NCI-H226 (cell line): Measurements from ENCODE around the gene CHID1.

ENCODE experiments used
- DNase-seq: peaks from one replicate; pipeline ENCODE4 v3.0.0-alpha.2; 2015

Gene CHID1

DNA sequence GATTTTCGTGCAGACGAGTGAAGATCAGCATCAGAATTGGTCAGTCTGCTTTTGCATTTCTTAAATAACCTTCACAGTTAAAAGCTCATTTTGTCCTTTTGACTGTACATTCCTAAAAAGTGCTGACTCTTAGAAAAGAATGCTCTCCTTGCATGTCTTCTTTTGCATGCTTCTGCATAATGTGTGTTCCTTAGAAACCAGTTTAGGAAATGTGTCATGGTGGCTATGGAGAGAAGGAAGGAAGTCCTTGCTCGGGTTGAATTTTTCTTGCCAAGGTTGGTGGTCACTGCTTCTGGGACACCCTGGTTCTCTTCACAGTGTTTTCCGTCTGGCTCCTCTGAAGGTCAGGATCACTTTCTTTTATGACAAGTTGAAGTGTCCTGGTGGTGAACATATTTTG is 21.8 kb upstream of the CHID1 start:
- DNase-seq = no peak

DNA sequence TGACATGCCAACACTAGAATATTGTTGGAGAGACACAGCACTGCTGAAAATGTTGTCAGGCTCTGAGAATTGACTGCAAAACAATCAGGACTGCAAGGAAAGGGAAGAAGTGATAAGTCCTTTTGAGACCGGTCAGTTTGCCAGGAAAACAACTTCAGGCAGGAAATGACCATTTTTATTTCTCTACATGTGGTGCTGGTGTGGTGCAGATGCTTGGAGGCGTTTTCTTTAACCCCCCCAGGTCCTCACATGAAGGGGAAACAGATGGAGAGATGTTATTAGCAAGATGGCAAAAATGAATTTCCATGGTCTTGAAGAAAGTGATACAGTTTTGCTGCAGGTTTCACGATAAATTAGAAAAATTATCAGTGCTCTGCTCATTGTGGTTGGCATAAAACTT is 20.8 kb upstream of the CHID1 start:
- DNase-seq = no peak

DNA sequence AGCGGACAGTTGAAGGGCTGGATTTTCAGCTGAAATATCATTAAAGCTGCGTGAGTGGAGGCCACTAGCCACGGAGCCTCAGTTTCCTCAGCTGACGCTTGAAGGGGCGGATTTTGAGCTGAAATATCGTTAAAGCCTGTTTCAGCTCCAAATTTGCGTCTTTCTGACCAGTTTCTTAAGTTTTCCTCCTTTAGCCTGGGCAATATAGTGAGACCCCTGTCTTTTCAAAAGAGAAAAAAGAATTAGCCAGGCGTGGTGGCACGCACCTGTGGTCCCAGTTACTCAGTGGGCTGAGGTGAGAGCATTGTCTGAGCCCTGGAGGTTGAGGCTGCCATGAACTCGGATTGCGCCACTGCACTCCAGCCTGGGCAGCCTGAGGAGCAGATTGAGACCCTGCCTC is 18.8 kb upstream of the CHID1 start:
- DNase-seq = no peak

GRCh38 chr11:928786-929185 is 18.2 kb upstream of the CHID1 start:
- DNase-seq = no peak

DNA sequence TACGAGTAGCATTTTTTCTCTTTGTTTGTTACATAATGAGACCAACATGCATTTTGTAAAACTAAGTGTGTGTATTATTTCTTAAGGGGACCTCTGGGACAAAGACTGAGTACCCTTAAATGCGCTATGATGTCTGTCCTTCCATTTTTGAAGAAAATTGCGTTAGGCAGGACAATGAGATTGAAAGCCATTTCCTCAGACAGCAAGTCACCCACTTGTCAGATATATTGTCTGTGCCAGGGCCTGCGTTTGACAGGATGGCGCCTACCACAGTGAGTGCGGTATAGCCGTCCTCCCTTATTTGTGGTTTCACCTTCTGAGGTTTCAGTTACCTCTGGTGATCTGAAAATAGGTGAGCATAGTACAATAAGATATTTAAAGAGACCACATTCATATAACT is 17.3 kb upstream of the CHID1 start:
- DNase-seq = no peak

DNA sequence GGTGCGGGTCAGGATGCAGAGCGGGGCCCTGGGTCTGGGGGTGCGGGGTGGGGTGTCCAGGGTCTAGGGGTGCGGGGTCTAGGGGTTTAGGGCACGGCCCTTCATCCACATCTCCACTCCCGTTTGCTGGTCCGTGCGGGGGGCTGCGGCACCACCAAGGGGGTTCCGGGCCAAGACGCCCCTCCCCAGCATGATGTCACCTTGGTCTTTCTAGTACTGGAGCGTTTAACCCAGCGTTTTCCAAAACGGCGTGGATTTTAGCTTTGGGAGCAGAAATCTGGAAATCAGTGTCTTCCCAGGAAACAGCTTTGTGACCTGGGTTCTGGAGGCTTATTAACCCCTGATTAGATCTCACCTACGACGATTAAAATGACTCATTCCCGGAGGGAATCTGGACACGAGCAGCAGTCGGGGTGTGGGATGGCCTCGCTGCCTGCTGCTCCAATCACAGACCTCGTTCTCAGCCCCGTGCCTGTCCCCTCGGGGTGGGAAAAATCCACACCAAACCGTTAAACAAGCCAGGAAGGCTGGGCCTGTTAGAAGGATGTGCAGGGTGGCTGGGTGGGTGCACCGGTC is 15.8 kb upstream of the CHID1 start:
- DNase-seq = peak; percentile 68

DNA sequence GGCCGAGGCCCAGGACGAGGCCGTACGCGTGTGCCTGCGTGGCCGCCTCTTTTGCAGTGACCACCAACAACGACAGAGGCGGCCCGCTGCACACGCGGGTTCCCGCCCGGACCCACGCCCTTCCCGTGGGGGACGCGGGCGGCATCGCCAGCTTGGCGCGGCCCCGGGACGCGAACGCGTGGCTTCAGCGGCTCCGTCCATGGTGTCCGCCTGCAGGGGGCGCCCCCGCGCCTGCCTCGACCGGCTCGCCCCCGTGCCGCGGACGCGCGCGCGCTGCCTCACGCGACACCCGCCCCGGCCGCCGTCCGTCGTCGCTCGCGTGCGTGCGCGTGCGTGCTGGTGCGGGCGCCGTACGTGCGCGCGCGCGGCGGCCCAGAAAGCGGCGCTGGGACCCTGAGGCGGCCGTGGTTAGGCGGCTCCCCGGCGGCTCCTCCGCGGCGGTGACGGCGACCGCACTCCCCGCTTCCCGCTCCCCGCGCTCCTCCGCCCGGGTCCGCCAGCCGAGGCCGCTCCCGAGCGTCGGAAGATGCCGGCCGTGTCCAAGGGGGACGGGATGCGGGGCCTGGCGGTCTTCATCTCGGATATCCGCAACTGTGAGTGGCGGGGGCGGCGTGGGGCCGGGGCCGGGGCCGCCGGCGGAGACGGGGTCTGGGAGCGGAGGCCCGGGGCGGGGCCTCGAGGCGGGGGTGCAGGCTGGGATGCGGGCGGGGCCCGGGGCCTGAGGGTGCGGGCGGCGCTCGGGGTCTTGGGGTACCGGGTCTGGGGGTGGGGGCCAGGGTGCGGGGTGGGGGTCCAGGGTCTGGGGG is 15.1 kb upstream of the CHID1 start, which contains the start of gene AP2A2:
Gene AP2A2, plus strand, starts transcription at position 375 of the 806 bp plus-strand sequence. Its CDS starts 152 bp downstream, at position 527.
- DNase-seq = peak; percentile 82

GRCh38 chr11:925158-925495 is 14.5 kb upstream of the CHID1 start:
- no peak for DNase-seq

DNA sequence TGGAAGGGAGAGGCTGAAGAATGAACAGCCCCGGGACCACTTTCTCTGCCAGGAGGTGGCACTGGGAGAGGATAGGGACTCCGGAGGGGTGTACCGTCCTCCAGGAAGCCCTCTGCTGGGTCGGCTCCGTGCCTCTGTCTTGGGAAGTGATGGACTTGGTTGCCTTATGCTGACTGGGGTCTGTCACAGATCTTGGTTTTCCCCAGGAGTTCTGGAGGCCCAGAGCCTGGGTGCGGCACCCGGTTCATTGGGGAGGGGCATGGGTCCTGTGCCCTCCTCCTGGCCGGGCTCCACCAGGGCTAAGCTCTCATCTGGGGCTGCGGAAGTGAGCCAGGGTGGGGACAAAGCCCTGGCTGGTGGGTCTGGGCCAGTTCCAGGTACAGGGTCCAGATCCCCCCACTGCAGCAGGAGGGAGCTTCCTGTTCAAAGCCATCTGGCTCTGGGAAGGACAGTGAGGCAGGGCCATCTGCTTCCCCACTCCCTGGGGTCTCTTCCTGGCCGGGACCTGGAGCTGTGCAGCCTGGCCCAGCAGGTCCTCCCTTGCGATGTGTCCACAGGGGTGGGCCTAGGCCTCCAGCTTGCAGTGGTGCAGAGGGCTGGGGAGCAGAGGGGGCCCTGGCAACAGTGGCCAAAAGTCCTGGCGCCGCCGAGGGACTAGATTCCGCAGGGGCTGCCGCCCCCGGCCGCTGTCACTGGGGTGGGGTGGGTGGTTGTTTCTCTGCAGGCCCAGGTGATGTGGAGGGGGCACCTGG is 14.0 kb upstream of the CHID1 start:
- no peak for DNase-seq

- no peak for DNase-seq
Measured at GRCh38 chr11:923691-924405, 13.2 kb upstream of the CHID1 start.

DNA sequence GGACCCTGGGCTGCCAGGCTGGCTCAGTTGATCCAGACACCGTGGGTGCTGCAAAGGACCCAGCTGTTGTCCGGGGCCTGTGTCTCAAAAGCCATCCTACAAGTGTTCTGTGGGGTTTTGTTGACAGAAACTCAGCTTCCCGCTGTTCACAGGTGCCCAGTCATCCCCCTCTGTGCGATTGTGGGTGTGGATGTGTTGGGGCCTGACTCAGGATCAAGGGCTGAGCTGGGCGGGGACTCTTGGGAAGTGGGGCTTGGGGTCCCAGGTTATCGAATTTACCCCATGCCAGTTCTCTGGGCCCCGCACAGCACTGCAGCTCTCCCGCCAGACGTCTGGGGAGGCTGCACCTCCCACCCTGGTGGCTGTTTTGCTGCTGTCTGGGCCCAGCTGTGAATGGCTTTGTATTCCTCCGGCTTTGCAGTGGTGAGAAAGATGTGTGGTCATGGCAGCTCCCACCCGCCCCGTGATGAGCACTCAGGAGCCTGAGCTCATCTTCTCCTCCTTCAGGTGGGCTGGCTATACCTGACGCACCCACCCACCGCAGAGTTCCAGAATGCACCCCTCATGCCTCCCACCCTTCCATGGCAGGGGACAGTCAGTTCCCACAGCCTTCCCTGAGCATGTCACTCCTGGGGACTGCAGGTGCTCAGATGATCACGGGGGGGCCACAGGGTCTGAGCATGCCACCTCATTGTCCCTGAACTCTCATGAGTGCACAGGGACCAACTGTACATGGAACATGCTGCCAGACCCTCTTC is 11.5 kb upstream of the CHID1 start:
- no peak for DNase-seq

DNA sequence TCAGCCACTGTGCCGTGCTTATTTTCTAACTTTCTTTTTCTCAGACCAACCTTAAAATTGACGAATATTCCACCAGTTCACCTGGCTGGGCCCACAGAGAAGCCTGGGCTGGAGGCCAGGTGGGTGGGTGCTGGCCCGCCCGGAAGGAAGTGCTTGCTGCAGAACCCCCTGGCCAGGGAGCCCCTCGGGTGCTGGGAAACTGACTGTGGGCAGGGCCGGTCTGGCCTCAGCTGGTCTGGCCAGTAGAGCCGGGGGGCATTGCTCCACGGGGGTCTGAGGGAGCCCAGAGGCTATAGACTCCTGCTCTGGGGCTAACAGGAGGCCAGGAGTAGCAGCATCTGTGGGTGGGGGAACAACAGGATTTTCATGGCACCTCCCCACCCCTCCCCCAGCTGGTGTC is 6.8 kb upstream of the CHID1 start:
- no peak for DNase-seq

- no peak for DNase-seq
Measured at GRCh38 chr11:914747-915501, 4.3 kb upstream of the CHID1 start.

DNA sequence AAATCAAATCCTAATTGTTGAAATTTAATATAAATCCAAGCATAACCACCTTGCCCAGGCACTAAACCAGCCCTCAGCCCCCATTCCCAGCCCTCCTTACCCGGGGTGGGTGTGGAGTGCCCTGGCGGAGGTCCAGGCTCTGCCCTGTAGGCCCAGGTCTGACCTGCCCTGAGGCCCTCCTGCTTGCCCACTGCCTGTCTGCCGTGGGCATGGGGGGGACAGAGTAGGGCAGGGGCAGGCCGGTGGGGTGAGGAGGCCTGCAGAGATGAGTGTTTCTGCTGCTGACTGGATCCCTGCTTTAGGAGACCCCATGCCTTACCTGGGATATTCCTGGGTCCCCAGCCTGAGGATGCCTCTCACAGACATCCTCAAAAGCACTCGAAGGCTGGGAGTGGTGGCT is 3.6 kb upstream of the CHID1 start:
- DNase-seq = no peak

GRCh38 chr11:913043-913442 is 2.4 kb upstream of the CHID1 start:
- no peak for DNase-seq

DNA sequence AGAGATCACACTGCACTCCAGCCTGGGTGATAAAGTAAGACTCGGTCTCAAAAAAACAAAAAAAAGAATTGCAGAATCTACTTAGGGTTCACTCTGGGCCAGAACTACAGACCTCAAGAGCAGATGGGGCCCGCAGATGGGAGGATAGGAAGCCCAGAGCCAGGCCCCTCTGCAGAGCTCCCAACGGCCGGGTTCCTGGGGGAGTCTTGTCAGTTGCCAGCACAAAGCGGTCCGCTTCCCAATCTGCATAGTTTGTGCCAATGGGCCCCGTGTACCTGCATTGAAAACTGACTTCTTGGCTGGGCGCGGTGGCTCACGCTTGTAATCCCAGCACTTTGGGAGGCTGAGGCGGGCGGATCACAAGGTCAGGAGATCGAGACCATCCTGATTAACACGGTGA is 1.7 kb upstream of the CHID1 start:
- no peak for DNase-seq

- DNase-seq = no peak
Measured at GRCh38 chr11:911890-912219, 1.2 kb upstream of the CHID1 start.

DNA sequence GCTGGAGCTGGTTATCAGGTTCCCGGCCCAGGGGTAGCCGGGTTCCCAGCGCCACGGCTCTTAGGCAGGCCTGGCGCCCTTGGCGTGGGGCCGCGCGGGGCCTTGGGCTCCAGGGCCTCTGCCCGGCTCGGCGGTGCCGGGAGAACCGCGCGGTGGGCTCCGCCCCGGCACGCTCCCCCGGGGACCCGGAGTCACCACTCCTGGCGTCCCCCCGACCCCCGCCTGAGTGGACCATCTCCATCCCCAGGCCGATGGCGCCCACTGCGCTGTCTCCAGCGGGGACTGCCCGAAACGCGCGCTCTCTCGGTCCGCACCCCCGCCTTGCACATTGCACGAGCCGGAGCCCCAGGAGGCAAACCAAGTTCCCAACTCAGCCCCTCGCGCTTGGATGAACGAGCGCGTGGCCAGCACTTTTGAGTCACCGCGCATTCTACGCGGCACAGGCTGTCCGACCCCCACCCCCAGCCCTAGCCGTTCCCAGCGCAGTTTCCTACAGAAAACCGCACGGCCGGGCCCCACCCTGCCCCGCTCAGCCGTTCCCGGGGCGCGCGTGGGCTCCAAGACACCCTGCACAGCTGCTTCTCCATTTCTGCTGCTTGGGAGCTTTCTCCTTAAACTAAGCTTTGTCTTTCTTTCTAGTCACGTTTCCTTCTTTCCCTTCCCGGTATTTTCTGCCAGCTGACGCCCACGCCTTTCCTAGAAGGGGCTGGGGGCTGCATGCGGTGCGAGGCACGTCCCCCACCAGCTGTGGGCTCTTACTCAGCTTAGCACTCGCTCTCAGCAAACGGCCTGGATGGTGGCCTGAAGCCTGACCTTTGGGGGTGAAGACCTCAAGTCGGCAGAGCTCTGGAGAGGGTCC is 650 bp upstream of the CHID1 start:
- DNase-seq = no peak

DNA sequence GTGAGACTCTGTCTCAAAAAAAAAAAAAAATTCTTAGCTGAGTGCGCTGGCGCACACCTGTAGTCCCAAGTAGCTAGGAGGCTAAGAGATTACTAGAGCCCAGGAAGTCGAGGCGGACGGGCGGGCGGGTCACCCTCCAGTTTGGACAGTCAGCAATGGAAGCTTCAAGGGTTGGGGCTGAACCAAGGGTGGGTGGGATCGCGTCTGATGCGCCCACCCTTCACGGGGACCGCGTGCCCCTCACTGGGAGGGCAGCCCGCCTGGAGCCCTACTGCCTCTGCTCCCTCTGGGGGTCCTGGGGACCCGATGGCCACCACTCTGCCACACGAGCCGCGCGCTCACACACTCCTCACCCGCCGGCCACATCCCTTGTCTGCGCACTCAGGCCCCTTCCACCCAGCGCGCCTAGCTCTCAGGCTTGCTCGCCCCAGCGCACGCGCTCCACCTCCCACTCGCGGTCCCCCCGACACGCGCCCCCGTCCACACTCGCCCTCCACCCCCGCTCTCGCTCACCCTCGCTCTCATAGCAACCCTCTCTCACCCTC is 494 bp downstream of the CHID1 start:
- DNase-seq = no peak

GRCh38 chr11:909406-909805 is 1.2 kb downstream of the CHID1 start:
- no peak for DNase-seq

GRCh38 chr11:908273-908672 is 2.3 kb downstream of the CHID1 start:
- DNase-seq = peak; percentile 37
